ENCODE measurements around the gene TEP1.

GRCh38 chr14:20441461-20441860 lies 28.2 kb upstream of the TEP1 start:
- TF ChIP-seq CTCF (IDR thresholded peaks at IDR 0.05) = no peak
- no peak for TF ChIP-seq POLR2AphosphoS5 (IDR thresholded peaks at IDR 0.05; ENCODE audit: insufficient read depth in 1 of 2, low read depth in 1 of 2)
- no peak for TF ChIP-seq POLR2A (IDR thresholded peaks at IDR 0.05)

All from vagina (tissue), 2 donors.